K562 (cell line): ENCODE results near the gene OR13G1. TPM values are rescaled to one million over a fixed set of nuclear protein-coding genes. Genes with fewer than 3 reads are reported as not detected.

Experiments
- GTF2E2 ChIP-seq: fragments of 200-800 bp; sonication (Bioruptor generic); IDR thresholded peaks from 2 replicates; pipeline ENCODE4 v1.6.1; 2016; ENCODE audit warnings: missing genetic modification characterization, missing compliant biosample characterization
- JUN ChIP-seq, 2 experiments: sonication (generic) in 1 of 2; formaldehyde crosslinking in 1 of 2; IDR thresholded peaks; 2 replicates each; pipeline versions ENCODE4 v1.6.1 to v1.8.0; 2012 to 2022; ENCODE audit warnings: borderline replicate concordance in 2 of 2, mild to moderate bottlenecking in 2 of 2, improper control_type of control experiment in 1 of 2, low read depth in 1 of 2, low read length in 1 of 2, missing genetic modification reagents in 1 of 2
- PHTF2 ChIP-seq: fragments of 250-450 bp; sonication (Bioruptor Pico); IDR thresholded peaks from 2 replicates; pipeline ENCODE4 v1.5.0; 2021; ENCODE audit warnings: mild to moderate bottlenecking
- ZNF384 ChIP-seq: IDR thresholded peaks from 2 replicates; pipeline ENCODE4 v1.6.1; 2012; ENCODE audit warnings: low read depth, low read length, improper control_type of control experiment
- polyA plus RNA-seq, 8 experiments: library from polyadenylated mRNA; depleted of rRNA in 4 of 8; stranded (reverse) in 5 of 8; unstranded in 3 of 8; fragments of >200 nt; fragmentation: Nextera tagmentation in 2 of 8; fragmentation: Illumina TruSeq in 1 of 8; extraction: Ambion mirVana in 2 of 8; extraction: Trizol in 1 of 8; gene quantifications; 2 replicates each; pipeline versions ENCODE4 v1.2.1 to v1.2.3, GENCODE V29; 2011 to 2014; ENCODE audit warnings: inconsistent platforms in 1 of 8, missing spikeins in 1 of 8
- total RNA-seq, 7 experiments: library from RNA; depleted of rRNA in 6 of 7; stranded (reverse); fragments of >200 nt in 6 of 7; fragmentation: Illumina TruSeq in 2 of 7; extraction: Trizol in 2 of 7; gene quantifications; 2 replicates each; pipeline versions ENCODE4 v1.2.1 to v1.2.3, GENCODE V29; 2011 to 2021; ENCODE audit warnings: low replicate concordance in 1 of 7
- TF ChIP-seq, protein P1 (sequence below), 2 experiments: fragments of 450-650 bp; IDR thresholded peaks; 2 replicates each; pipeline ENCODE4 v1.6.1; 2016; ENCODE audit warnings: mild to moderate bottlenecking in 2 of 2, borderline replicate concordance in 1 of 2, low read depth in 1 of 2, moderate library complexity in 1 of 2
- TF ChIP-seq, protein P2 (sequence below): fragments of 250-450 bp; sonication (Bioruptor Pico); IDR thresholded peaks from 2 replicates; pipeline ENCODE4 v1.8.0; 2022; ENCODE audit warnings: inconsistent platforms, mild to moderate bottlenecking, moderate library complexity, borderline replicate concordance

Gene OR13G1
- total and polyA plus RNA-seq, 9 of the 15 experiments (the other 6 are each of a cell fraction or from before 2014, with no cell fraction given): not detected

DNA sequence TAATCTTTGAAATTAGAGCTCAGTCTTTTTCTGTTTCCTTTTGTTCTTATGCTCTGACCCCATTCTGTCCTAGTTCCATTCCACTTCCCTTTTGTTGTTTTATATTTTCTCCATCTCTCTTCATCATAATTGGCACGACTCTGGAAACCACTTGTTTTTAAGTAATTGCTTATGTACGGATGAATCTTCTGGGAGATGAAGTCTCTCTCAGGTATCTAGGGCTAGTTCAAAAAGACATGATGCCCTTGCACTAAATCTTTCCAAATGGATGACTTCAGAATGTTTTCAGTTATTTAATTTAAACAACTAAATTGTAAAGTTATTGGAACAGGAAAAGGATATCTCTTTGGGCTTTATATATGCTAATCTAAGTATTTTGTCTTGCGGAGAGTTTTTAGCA lies 37.0 kb upstream of the OR13G1 start, which contains the start of gene OR6F1 (continued):
- TF ChIP-seq, protein P1, sequence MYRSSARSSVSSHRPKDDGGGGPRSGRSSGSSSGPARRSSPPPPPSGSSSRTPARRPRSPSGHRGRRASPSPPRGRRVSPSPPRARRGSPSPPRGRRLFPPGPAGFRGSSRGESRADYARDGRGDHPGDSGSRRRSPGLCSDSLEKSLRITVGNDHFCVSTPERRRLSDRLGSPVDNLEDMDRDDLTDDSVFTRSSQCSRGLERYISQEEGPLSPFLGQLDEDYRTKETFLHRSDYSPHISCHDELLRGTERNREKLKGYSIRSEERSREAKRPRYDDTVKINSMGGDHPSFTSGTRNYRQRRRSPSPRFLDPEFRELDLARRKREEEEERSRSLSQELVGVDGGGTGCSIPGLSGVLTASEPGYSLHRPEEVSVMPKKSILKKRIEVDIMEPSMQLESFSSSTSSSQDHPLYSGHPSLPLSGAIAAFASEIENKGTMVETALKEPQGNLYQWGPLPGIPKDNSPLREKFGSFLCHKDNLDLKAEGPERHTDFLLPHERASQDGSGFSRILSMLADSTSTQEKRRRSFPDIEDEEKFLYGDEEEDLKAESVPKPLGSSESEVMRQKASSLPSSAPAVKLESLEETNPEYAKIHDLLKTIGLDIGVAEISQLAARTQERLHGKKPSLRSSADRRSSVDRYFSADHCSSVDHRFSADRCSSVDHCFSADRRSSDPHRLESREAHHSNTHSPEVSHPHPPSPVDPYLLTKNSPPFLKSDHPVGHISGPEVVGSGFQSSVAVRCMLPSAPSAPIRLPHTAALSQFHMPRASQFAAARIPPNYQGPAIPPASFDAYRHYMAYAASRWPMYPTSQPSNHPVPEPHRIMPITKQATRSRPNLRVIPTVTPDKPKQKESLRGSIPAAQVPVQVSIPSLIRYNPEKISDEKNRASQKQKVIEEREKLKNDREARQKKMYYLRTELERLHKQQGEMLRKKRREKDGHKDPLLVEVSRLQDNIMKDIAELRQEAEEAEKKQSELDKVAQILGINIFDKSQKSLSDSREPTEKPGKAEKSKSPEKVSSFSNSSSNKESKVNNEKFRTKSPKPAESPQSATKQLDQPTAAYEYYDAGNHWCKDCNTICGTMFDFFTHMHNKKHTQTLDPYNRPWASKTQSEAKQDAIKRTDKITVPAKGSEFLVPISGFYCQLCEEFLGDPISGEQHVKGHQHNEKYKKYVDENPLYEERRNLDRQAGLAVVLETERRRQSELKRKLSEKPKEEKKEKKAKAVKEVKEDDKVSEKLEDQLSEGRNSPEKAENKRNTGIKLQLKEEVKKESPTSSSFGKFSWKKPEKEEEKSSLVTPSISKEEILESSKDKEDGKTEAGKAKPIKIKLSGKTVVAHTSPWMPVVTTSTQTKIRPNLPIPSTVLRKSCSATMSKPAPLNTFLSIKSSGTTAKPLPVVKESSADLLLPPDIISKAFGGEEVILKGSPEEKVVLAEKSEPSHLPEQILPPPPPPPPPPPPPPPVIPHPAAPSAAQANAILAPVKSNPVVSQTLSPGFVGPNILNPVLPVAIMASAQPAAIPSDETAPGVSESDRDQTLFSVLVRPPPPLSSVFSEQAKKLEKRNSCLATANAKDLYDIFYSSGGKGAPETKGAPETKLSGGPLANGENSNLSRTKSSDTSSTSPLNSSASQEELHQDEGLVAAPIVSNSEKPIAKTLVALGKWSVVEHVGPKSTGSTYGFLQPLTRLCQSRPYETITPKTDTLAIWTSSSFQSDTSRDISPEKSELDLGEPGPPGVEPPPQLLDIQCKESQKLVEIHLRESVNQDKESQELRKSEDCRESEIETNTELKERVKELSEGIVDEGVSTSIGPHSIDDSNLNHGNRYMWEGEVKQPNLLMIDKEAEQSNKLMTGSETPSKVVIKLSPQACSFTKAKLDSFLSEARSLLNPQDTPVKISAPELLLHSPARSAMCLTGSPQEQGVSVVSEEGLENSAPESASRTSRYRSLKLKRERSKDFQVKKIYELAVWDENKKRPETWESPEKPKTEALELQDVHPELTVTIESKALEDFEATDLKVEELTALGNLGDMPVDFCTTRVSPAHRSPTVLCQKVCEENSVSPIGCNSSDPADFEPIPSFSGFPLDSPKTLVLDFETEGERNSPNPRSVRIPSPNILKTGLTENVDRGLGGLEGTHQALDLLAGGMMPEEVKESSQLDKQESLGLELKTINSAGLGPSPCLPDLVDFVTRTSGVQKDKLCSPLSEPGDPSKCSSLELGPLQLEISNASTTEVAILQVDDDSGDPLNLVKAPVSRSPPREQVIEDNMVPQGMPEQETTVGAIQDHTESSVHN (IDR thresholded peaks at IDR 0.05; ENCODE audit: borderline replicate concordance in 1 of 2, low read depth in 1 of 2): no peak
- TF ChIP-seq PHTF2 (CRISPR knock-in tag): no peak
- TF ChIP-seq JUN (IDR thresholded peaks at IDR 0.05; ENCODE audit: borderline replicate concordance, low read depth, low read length): no peak
- TF ChIP-seq JUN (CRISPR knock-in tag; IDR thresholded peaks at IDR 0.05; ENCODE audit: borderline replicate concordance): no peak
- TF ChIP-seq GTF2E2 (tag): no peak
- TF ChIP-seq, protein P2, sequence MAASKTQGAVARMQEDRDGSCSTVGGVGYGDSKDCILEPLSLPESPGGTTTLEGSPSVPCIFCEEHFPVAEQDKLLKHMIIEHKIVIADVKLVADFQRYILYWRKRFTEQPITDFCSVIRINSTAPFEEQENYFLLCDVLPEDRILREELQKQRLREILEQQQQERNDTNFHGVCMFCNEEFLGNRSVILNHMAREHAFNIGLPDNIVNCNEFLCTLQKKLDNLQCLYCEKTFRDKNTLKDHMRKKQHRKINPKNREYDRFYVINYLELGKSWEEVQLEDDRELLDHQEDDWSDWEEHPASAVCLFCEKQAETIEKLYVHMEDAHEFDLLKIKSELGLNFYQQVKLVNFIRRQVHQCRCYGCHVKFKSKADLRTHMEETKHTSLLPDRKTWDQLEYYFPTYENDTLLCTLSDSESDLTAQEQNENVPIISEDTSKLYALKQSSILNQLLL (CRISPR knock-in tag): no peak
- TF ChIP-seq ZNF384: no peak
